Left ventricle myocardium inferior (tissue), 1 donor: ENCODE measurements around the gene CRYL1. TPM values are rescaled to one million over a fixed set of nuclear protein-coding genes. Genes with fewer than 3 reads are reported as not detected.

Source experiments
- DNase-seq: peaks from one replicate; pipeline ENCODE4 v3.0.0-alpha.2; 2020
- H3K27ac ChIP-seq: fragments of 200-600 bp; replicated peaks from 2 replicates; pipeline ENCODE4 v1.8.0; 2021
- H3K27me3 ChIP-seq: fragments of 200-600 bp; 2 replicates; pipeline ENCODE4 v1.8.0; 2021; ENCODE audit warnings: low read depth
- H3K36me3 ChIP-seq: fragments of 200-600 bp; 2 replicates; pipeline ENCODE4 v1.8.0; 2021
- H3K4me1 ChIP-seq: fragments of 200-600 bp; 2 replicates; pipeline ENCODE4 v1.8.0; 2021
- H3K4me3 ChIP-seq: fragments of 200-600 bp; 2 replicates; pipeline ENCODE4 v1.8.0; 2021; ENCODE audit warnings: mild to moderate bottlenecking, moderate library complexity
- H3K9me3 ChIP-seq: fragments of 200-600 bp; replicated peaks from 2 replicates; pipeline ENCODE4 v1.8.0; 2021
- intact Hi-C: fragments of 100-400 bp; cut with micrococcal nuclease; formaldehyde crosslinking; loops from one replicate; pipeline ENCODE4 v1.11.0; 2022
- total RNA-seq: library from RNA; stranded (reverse); fragmentation: NEBNext Ultra II Directional; extraction: Animal tissue kit (Norgen Biotek cat#: 25700); gene quantifications from one replicate; pipeline ENCODE4 v1.2.1, GENCODE V29; 2021
- TF ChIP-seq, protein P1 (sequence below): fragments of 200-600 bp; IDR thresholded peaks from 2 replicates; pipeline ENCODE4 v1.8.0; 2021; ENCODE audit warnings: antibody characterized with exemption, mild to moderate bottlenecking, borderline replicate concordance
- donor health status: DM: no; HTN: yes; CAD: no; lungs with severe emphysema.

Gene CRYL1
- total RNA-seq, 1 donor from 2014 or later: 20.5 TPM

DNA sequence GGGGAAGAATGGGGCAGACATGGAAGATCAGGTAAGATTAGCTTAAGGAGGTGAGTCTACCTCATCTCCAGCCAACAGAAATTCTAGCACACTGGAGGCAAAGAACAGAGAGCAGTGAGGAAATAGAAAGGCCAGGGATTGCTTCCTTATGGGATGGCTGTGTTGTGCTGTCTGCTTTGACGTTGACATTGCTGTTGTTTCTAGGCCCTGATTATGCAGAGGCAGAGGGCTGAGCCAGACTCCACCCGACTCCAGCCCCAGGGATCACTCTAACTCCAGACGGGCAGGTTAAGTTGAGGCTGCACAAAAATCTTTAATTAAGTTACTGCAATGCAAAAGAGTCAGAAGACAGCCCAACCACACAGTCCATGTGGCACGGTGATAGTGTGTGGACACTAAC is 24.1 kb downstream of the CRYL1 start:
- TF ChIP-seq, protein P1, sequence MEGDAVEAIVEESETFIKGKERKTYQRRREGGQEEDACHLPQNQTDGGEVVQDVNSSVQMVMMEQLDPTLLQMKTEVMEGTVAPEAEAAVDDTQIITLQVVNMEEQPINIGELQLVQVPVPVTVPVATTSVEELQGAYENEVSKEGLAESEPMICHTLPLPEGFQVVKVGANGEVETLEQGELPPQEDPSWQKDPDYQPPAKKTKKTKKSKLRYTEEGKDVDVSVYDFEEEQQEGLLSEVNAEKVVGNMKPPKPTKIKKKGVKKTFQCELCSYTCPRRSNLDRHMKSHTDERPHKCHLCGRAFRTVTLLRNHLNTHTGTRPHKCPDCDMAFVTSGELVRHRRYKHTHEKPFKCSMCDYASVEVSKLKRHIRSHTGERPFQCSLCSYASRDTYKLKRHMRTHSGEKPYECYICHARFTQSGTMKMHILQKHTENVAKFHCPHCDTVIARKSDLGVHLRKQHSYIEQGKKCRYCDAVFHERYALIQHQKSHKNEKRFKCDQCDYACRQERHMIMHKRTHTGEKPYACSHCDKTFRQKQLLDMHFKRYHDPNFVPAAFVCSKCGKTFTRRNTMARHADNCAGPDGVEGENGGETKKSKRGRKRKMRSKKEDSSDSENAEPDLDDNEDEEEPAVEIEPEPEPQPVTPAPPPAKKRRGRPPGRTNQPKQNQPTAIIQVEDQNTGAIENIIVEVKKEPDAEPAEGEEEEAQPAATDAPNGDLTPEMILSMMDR: no peak
- Histone ChIP-seq H3K9me3 (peaks cover 11% of the 10 kb centered on the region), H3K27ac (peak overlapping the region; percentile 4), H3K4me3 (no peak overlapping the region), H3K4me1 (peaks cover 13% of the 10 kb centered on the region), H3K36me3 (peaks cover 13% of the 10 kb centered on the region), H3K27me3 (no peaks in the 10 kb centered on the region)
- no peak for DNase-seq
- intact Hi-C loops: no loop called here

DNA sequence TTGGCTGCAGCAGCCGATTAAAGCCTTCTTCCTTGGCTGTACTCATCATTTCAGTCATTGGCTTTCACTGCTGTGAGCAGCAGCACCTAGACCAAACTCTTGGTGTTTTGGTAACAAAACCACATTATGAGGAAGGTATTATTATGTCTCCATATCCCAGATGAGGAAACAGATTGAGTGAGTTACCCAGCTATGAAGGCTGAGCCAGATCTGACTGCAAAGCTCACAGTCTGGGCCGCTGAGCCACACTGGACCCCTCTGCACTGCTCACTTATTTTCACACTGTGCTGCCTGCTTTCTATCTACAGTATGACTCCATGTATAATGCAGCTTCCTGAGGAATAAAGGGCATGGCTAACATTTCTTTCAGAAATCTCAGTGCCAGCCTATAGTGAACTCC is 24.5 kb downstream of the CRYL1 start:
- DNase-seq: no peak
- intact Hi-C loops: no loop called here
- no peaks in the 10 kb centered on the region for H3K27me3 ChIP-seq
- TF ChIP-seq, protein P1: no peak
- no peak overlapping the region for H3K4me3 ChIP-seq
- peaks cover 8% of the 10 kb centered on the region for H3K4me1 ChIP-seq
- H3K36me3 ChIP-seq: peaks cover 13% of the 10 kb centered on the region
- H3K27ac ChIP-seq: peak overlapping the region; percentile 4
- H3K9me3 ChIP-seq: peaks cover 11% of the 10 kb centered on the region

- Histone ChIP-seq H3K27ac (no peak overlapping the region), H3K36me3 (peaks cover 13% of the 10 kb centered on the region), H3K9me3 (peaks cover 11% of the 10 kb centered on the region), H3K27me3 (no peaks in the 10 kb centered on the region), H3K4me1 (peaks cover 7% of the 10 kb centered on the region), H3K4me3 (no peak overlapping the region)
- intact Hi-C loops: loop anchor here (10.0 kb wide), 2 partner anchors 215 to 425 kb away; no protein-coding TSS in a partner anchor
- no peak for DNase-seq
- TF ChIP-seq, protein P1: no peak
Measured at GRCh38 chr13:20499986-20500385, 25.7 kb downstream of the CRYL1 start.

GRCh38 chr13:20498659-20499058 is 27.0 kb downstream of the CRYL1 start:
- no peak overlapping the region for H3K27ac ChIP-seq
- H3K4me1 ChIP-seq: peaks cover 12% of the 10 kb centered on the region
- DNase-seq: no peak
- intact Hi-C loops: loop anchor here (10.0 kb wide), 2 partner anchors 216 to 426 kb away; no protein-coding TSS in a partner anchor
- H3K36me3 ChIP-seq: peaks cover 13% of the 10 kb centered on the region
- TF ChIP-seq, protein P1: no peak
- H3K27me3 ChIP-seq: no peaks in the 10 kb centered on the region
- H3K9me3 ChIP-seq: peaks cover 11% of the 10 kb centered on the region
- no peak overlapping the region for H3K4me3 ChIP-seq

DNA sequence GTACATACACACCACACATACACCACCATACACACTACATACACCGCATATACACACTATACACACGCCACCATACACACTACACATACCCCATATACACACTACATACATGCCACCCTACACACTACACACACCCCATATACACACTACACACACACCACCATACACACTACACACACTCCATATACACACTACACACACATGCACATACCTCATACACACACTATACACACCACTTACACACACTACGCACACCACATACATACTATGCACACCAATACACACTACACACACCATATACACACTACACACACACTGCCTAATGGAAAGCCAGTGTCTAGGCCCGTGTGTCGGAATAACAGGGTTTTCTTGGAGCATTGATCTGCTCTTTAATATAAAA is 27.5 kb downstream of the CRYL1 start:
- Histone ChIP-seq H3K4me1 (peaks cover 12% of the 10 kb centered on the region), H3K4me3 (no peak overlapping the region), H3K36me3 (peaks cover 13% of the 10 kb centered on the region), H3K27me3 (no peaks in the 10 kb centered on the region), H3K9me3 (peaks cover 11% of the 10 kb centered on the region), H3K27ac (no peak overlapping the region)
- TF ChIP-seq, protein P1: no peak
- intact Hi-C loops: loop anchor here (10.0 kb wide), 2 partner anchors 217 to 427 kb away; no protein-coding TSS in a partner anchor
- DNase-seq: no peak
